Measurements from ENCODE around the gene TPM3.
"Not testable (repeated sequence)": the region's sequence is repeated elsewhere in the genome, so short reads cannot be mapped to it uniquely, and the experiment has no call there.

TPM3 gene

GRCh38 chr1:154158307-154159125 is 33.4 kb downstream of the TPM3 start:
- no peak for DNase-seq

- DNase-seq: peak; percentile 22
These were observed 34.2 kb downstream of the TPM3 start for GRCh38 chr1:154157520-154158306.

- DNase-seq: peak; percentile 28
These were observed 36.6 kb downstream of the TPM3 start for GRCh38 chr1:154155251-154155650.

GRCh38 chr1:154154534-154155191 is 37.2 kb downstream of the TPM3 start, which contains the start of gene NUP210L:
NUP210L (minus strand) TSS chr1:154155073.
- peak; percentile 89 for DNase-seq

GRCh38 chr1:154154053-154154452 is 37.8 kb downstream of the TPM3 start:
- DNase-seq: no peak

- DNase-seq: no peak
These were observed 40.6 kb downstream of the TPM3 start for GRCh38 chr1:154151311-154151710.

GRCh38 chr1:154148807-154149206 is 43.1 kb downstream of the TPM3 start:
- DNase-seq: no peak

GRCh38 chr1:154147505-154147904 is 44.4 kb downstream of the TPM3 start:
- DNase-seq: not testable (repeated sequence)

- DNase-seq: no peak
These were observed 45.9 kb downstream of the TPM3 start for GRCh38 chr1:154145986-154146385.

GRCh38 chr1:154142358-154142757 is 49.5 kb downstream of the TPM3 start:
- no peak for DNase-seq

GRCh38 chr1:154141240-154141639 is 50.7 kb downstream of the TPM3 start:
- DNase-seq: no peak

- no peak for DNase-seq
These were observed 54.0 kb downstream of the TPM3 start for GRCh38 chr1:154137888-154138287.

- no peak for DNase-seq
These were observed 58.6 kb downstream of the TPM3 start for GRCh38 chr1:154133256-154133655.

GRCh38 chr1:154129391-154129970 is 62.4 kb downstream of the TPM3 start:
- DNase-seq: no peak

GRCh38 chr1:154123205-154123604 is 68.7 kb downstream of the TPM3 start:
- not testable (repeated sequence) for DNase-seq

GRCh38 chr1:154117642-154118041 is 74.3 kb downstream of the TPM3 start:
- no peak for DNase-seq

GRCh38 chr1:154115180-154115579 is 76.7 kb downstream of the TPM3 start:
- DNase-seq: peak; percentile 1
